Vagina (tissue), 2 donors: Measurements from ENCODE around the gene RNASET2.
"Not testable (repeated sequence)": the region's sequence is repeated elsewhere in the genome, so short reads cannot be mapped to it uniquely, and the experiment has no call there.

Experiments used
- CTCF ChIP-seq, 3 experiments: fragments of 450-650 bp in 2 of 3; fragments of 200-600 bp in 1 of 3; sonication (generic) in 1 of 3; IDR thresholded peaks; one replicate each; pipeline ENCODE4 v1.5.1; 2017 to 2019; ENCODE audit warnings: antibody characterized with exemption in 3 of 3, mild to moderate bottlenecking in 2 of 3, moderate library complexity in 2 of 3
- POLR2A ChIP-seq, 2 donors: fragments of 450-650 bp; IDR thresholded peaks; one replicate each; pipeline ENCODE4 v1.6.1; 2017; ENCODE audit warnings: antibody characterized with exemption in 2 of 2, mild to moderate bottlenecking in 2 of 2, moderate library complexity in 2 of 2
- POLR2AphosphoS5 ChIP-seq, 2 donors: sonication (generic); formaldehyde crosslinking; IDR thresholded peaks; one replicate each; pipeline ENCODE4 v1.9.0; 2017; ENCODE audit warnings: antibody characterized with exemption in 2 of 2, mild to moderate bottlenecking in 2 of 2, low read depth in 1 of 2; ENCODE audit not compliant: insufficient read depth in 1 of 2

- not testable (repeated sequence) for TF ChIP-seq POLR2A (IDR thresholded peaks at IDR 0.05); CTCF (IDR thresholded peaks at IDR 0.05); POLR2AphosphoS5 (IDR thresholded peaks at IDR 0.05; ENCODE audit: insufficient read depth in 1 of 2, low read depth in 1 of 2)
Observed at GRCh38 chr6:166948724-166949123, 7.6 kb downstream of the RNASET2 start.
